ENCODE results near the gene PMEL. TPM values are rescaled to one million over a fixed set of nuclear protein-coding genes. Genes with fewer than 3 reads are reported as not detected.
A peak's percentile ranks its signal among the peaks of the same experiment; 100 is the strongest.

The PMEL gene
- total and polyA plus RNA-seq, 2 donors from 2014 or later = 1.7 to 3.5 TPM

GRCh38 chr12:55997535-55997859, 31.7 kb upstream of the PMEL start:
- DNase-seq (peak in 1 of 5 donors; percentile 51), FAIRE-seq (no peak)
- intact Hi-C loops (cut with DNase I) = no loop called here
- H3K27me3 ChIP-seq (ENCODE audit: control insufficient read depth, insufficient read depth, low read length) = no peaks in the 10 kb centered on the region
- TF ChIP-seq CTCF (IDR thresholded peaks at IDR 0.05; ENCODE audit: borderline replicate concordance, extremely low read depth, insufficient read depth) = no peak
- H3K27ac ChIP-seq (ENCODE audit: low read depth in 2 of 2, low read length in 2 of 2) = peak overlapping the region; percentile 92 to 94
- peak overlapping the region; percentile 74 to 100 (median 95) for H3K9ac ChIP-seq (ENCODE audit: low read length in 3 of 3)
- H3K4me1 ChIP-seq (ENCODE audit: control insufficient read depth in 2 of 3, insufficient read depth in 2 of 3, low read depth in 1 of 3, low read length in 3 of 3) = peaks cover 0 to 14% (median 10%) of the 10 kb centered on the region in 3 donors
- H3K36me3 ChIP-seq (ENCODE audit: control insufficient read depth in 2 of 3, insufficient read depth in 3 of 3, low read length in 3 of 3) = peaks cover 4 to 18% (median 14%) of the 10 kb centered on the region in 3 donors
- H3K9me3 ChIP-seq (ENCODE audit: control insufficient read depth in 2 of 3, insufficient read depth in 1 of 3, low read length in 3 of 3) = no peaks in the 10 kb centered on the region
- H3K4me3 ChIP-seq (ENCODE audit: low read length in 3 of 3) = peak overlapping the region; percentile 78 to 100 (median 98)

DNA sequence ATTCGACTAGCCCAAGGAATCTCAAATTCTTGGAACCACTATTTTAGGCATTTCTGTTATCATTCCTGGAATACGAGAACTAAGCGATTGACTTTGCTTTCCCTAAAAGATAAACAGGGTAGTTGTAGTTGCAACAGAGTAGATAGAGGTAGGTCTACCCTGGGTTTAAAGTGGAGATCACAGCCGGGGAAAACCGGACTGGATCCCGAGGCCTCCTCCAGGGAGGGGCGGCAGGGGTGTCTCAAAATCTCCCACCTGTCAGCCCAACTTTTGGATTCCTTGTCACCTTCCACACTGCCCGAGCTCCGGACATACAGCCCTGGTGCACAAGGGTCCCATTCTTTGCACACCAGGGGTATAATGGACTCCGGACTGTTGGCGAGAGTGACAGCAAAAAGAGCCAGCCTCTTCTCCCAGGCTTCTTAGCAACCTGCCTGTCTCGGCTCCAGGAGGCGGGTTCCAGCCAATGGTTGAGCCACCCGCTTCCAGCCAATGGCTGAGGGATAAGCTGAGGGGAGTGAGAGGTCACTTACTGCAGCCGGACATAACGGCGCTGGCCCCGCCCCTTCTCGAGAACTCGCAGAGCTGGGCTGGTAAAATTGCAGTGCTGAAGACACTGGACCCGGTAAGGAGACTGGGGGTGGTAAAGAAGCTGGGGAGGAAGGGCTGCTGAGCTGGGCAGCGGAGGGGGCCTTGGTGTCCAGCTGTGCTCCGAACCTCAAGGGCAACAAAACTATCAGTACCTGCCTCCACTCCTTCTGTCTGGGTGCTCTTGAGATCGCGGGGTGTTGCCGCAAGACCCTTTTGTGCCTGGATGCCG, 31.1 kb upstream of the PMEL start, which contains the start of gene SUOX:
Gene SUOX (plus strand): TSS at position 562 of the 820 bp plus-strand sequence. CDS start 4,946 bp downstream, outside the sequence.
- DNase-seq = peak; percentile 97 to 99 (median 98)
- FAIRE-seq = peak; percentile 97
- H3K9me3 ChIP-seq (ENCODE audit: control insufficient read depth in 2 of 3, insufficient read depth in 1 of 3, low read length in 3 of 3) = no peaks in the 10 kb centered on the region
- peaks cover 0 to 10% (median 5%) of the 10 kb centered on the region in 3 donors for H3K4me1 ChIP-seq (ENCODE audit: control insufficient read depth in 2 of 3, insufficient read depth in 2 of 3, low read depth in 1 of 3, low read length in 3 of 3)
- TF ChIP-seq CTCF (IDR thresholded peaks at IDR 0.05; ENCODE audit: borderline replicate concordance, extremely low read depth, insufficient read depth) = no peak
- H3K36me3 ChIP-seq (ENCODE audit: control insufficient read depth in 2 of 3, insufficient read depth in 3 of 3, low read length in 3 of 3) = peaks cover 4 to 23% (median 15%) of the 10 kb centered on the region in 3 donors
- H3K9ac ChIP-seq (ENCODE audit: low read length in 3 of 3) = peak within 1 kb of the TSS; percentile 86 to 100 (median 95)
- H3K4me3 ChIP-seq (ENCODE audit: low read length in 3 of 3) = peak within 1 kb of the TSS; percentile 78 to 100 (median 98)
- peak within 1 kb of the TSS; percentile 92 to 94 for H3K27ac ChIP-seq (ENCODE audit: low read depth in 2 of 2, low read length in 2 of 2)
- intact Hi-C loops (cut with DNase I) = no loop called here
- no peaks in the 10 kb centered on the region for H3K27me3 ChIP-seq (ENCODE audit: control insufficient read depth, insufficient read depth, low read length)

- H3K4me3 ChIP-seq (ENCODE audit: low read length in 3 of 3) = peak overlapping the region; percentile 78 to 100 (median 98)
- peaks cover 0 to 5% (median 2%) of the 10 kb centered on the region in 3 donors for H3K4me1 ChIP-seq (ENCODE audit: control insufficient read depth in 2 of 3, insufficient read depth in 2 of 3, low read depth in 1 of 3, low read length in 3 of 3)
- peak; percentile 56 to 88 (median 68) for DNase-seq
- intact Hi-C loops (cut with DNase I) = no loop called here
- peaks cover 6 to 27% (median 17%) of the 10 kb centered on the region in 3 donors for H3K36me3 ChIP-seq (ENCODE audit: control insufficient read depth in 2 of 3, insufficient read depth in 3 of 3, low read length in 3 of 3)
- peak; percentile 90 for TF ChIP-seq CTCF (IDR thresholded peaks at IDR 0.05; ENCODE audit: borderline replicate concordance, extremely low read depth, insufficient read depth)
- peak overlapping the region; percentile 92 to 94 for H3K27ac ChIP-seq (ENCODE audit: low read depth in 2 of 2, low read length in 2 of 2)
- peak; percentile 52 for FAIRE-seq
- peak overlapping the region; percentile 27 to 100 (median 86) for H3K9ac ChIP-seq (ENCODE audit: low read length in 3 of 3)
- H3K9me3 ChIP-seq (ENCODE audit: control insufficient read depth in 2 of 3, insufficient read depth in 1 of 3, low read length in 3 of 3) = no peaks in the 10 kb centered on the region
- H3K27me3 ChIP-seq (ENCODE audit: control insufficient read depth, insufficient read depth, low read length) = no peaks in the 10 kb centered on the region
These were observed 30.4 kb upstream of the PMEL start for GRCh38 chr12:55996201-55996714.
